ENCODE data around the gene SPRED3.
"Not testable (repeated sequence)": the region's sequence is repeated elsewhere in the genome, so short reads cannot be mapped to it uniquely, and the experiment has no call there.

The SPRED3 gene, protein sequence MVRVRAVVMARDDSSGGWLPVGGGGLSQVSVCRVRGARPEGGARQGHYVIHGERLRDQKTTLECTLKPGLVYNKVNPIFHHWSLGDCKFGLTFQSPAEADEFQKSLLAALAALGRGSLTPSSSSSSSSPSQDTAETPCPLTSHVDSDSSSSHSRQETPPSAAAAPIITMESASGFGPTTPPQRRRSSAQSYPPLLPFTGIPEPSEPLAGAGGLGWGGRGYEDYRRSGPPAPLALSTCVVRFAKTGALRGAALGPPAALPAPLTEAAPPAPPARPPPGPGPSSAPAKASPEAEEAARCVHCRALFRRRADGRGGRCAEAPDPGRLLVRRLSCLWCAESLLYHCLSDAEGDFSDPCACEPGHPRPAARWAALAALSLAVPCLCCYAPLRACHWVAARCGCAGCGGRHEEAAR

DNA sequence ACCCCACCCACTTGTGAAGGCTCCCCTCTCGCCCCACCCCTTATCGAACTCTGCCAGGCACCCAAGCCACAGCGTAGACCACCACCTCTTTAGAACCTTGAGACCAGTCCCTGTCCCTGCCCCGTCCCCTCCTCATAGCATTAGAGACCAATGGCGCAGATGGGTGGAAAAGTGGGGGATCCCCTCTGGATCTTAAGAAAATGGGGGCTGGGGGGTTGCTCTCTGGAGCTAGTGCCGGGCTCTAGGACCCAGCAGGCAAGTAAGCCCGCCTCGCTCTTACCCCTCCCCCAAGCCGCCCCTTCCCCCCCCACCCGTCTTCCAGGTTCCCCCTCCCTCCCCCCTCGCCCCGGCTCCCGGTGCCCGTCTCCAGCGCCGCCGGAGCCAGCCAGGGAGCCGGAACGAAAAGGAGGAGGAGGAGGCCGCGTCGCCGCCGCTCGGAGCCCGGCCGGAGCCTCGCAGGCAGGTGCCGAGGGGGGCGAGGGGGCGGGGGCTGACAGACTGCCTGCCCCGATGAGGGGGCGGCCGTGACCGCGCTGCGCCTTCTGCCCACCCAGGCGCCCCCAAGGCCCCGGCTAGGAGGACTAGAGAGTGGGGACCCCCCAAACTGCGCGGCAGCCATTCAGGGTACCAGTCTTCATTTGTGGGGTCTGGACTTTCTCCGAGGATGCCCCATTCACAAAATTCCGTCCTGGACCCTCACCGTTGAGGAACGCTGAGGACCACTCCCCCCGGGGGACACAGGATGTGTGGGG lies at the start of gene SPRED3:
Gene SPRED3, plus strand, starts transcription at position 349 of the 752 bp plus-strand sequence. CDS start 1,606 bp downstream, outside the sequence.
- no peak for DNase-seq

DNA sequence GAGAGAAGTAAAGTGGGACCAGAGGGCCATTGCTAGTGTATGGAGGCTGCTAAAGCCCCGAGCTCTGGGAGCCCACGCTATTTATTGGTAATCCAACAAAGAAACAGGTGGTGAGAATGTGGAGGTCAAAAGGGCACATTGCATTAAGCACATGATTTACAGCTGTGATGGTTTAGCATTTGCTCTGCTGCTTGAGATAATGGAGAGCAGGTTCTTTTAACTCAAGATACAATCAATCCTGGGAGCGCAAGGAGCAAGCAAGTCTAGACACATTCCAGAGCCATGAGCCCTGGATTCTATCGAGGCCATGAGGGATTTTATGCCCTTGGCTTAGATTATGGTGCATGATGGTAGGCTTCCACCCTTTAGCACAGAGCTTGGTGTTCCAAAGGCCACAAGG lies 49.5 kb upstream of the SPRED3 start:
- not testable (repeated sequence) for DNase-seq

DNA sequence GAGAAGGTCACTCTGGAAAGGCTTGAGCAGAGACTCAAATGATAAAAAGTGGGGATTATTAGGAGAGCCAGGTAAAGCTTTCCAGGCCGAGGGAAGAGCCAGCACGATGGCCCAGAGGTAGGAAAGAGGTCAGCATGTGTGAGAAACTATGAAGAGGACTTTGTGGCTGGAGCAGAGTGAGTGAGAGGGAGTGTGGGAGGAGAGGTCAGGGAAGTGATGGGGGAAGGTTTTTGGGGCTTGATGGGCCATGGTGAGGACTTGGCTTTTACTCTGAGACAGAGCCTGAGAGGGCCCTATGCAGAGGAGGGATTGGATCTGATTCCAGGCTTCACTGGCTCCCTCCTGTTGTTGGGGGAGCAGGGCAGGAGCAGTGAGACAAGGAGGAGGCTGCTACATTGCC lies 47.6 kb upstream of the SPRED3 start:
- no peak for DNase-seq

DNA sequence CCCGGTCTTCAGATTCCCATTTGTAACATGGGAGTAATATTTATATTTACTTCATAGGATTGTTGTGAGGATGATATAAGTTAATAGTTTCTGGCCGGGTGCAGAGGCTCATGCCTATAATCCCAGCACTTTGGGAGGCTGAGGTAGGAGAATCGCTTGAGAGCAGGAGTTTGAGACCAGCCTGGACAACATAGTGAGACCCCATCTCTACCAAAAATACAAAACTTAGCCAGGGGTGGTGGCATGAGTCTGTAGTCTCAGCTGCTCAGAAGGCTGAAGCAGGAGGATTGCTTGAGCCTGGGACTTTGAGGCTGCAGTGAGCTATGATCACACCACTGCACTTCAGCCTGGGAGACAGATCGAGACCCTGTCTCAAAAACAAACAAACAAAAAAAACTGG lies 41.7 kb upstream of the SPRED3 start:
- no peak for DNase-seq

DNA sequence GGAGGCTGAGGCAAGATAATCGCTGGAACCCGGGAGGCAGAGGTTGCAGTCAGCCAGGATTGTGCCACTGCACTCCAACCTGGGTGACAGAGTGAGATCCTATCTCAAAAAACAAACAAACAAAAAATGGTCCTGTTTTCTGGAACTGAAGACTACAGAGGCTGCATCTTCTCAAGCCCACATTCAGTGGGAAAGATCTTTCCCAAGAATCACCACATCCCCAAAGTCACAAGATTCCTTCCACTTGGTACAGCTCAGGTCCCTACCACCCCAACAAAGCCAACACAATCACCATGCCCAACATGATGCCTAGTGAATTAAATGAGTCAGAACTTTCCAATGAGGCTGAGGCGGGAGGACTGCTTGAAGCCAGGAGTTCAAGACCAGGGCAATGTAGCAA lies 37.6 kb upstream of the SPRED3 start:
- DNase-seq: no peak

DNA sequence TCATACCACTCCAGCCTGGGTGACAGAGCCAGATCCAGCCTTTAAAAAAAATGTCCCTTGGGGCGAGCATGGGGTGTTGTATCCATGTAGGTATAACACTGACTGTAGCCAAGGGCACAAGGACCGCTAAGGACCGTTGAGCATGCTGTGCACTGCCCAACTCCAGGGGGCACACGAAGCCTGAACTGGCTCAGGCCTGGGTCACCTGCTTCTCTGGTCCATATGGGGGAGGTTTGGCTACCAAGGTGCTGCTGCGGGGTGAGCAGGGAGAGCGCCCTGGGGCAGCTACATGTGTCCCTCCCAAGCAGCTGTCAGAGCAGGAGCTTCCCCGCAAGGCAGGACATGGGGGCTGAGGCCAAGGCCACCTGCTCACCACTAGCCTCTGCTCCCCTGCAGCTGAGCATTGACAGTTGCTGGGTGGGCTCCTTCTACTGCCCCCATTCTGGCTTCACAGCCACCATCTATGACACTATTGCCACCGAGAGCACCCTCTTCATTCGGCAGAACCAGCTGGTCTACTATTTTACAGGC lies 36.6 kb upstream of the SPRED3 start:
- DNase-seq: no peak

DNA sequence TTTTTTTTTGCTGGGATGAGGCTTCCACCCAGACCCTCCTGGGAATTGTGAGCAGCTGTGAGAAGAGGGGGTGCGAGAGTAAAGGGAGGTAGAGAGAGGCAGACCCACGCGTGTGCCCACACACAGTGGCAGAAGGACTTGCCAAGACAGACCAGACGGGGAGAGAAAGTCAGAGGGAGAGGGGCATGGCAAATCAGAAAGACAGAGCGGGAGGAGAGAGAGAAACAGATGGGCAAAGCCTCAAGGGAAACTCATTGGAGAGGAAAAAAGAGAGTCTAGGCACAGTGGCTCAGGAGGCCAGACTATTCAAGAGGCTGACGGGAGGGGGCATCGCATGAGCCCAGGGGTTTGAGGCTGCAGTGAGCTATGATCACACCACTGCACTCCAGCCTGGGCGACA lies 35.9 kb upstream of the SPRED3 start:
- DNase-seq: no peak

DNA sequence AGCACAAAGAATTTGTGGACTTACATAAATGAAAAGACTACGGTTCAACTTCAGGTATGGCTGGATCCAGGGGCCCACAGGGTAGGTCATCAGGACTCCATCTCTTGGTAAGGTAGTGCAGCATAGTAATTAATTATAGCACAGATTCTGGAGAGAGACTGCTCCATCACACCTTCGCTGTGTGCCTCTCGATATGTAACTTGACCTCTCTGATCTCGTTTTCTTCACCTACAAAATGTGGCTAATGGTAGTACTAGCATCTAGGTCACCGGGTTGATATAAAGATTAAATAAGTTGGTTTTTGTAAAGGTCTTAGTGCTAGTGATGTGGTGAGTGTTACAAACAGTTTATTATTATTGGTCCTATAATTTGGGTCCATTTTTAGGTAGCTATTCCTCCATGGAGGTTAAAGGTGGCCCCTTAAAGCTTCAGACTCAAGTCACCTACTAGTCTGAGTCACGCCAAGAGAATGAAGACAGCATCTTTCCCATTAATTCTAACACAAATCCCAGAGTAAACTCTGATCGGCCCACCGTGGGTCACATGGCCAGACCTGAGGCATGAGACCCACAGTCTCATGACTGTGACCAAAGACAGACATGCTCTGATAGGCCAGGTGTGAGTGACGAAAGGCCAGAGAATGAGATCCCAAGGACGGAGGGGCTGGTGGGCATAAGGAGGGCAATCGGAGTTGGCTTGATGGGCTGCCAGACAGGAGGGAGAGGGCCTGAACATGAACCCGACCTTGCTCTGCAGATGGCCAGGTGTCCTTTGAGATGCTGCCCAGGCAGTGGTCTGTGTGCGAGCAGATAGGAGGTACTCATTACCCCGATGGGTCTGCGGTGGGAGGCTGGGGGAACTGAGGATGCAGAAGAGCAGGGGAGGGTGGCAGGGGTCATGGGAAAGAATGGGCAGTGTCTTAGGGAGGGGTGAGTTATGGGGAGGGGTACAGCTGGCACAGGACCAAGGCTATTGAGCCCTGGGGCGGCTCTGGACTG lies 32.5 kb upstream of the SPRED3 start:
- DNase-seq: no peak

DNA sequence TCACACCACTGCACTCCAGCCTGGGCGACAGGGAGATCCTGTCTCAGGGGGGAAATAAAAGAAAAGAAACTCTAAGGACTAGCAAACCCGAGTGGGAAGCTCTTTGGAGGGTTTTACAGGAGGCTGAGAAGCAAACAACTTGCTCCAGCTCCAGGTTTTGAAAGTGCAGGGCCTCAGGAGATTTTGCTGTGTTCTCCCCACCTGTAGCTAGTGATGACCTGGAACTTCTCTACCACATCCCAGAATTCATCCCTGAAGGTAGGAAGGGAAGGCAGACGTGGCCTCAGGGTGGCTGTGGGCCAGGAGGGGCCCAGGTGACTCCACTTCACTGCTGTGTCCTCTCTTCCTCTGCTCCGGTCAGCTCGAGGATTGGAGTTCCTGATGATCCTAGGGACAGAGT lies 30.4 kb upstream of the SPRED3 start:
- DNase-seq: no peak

DNA sequence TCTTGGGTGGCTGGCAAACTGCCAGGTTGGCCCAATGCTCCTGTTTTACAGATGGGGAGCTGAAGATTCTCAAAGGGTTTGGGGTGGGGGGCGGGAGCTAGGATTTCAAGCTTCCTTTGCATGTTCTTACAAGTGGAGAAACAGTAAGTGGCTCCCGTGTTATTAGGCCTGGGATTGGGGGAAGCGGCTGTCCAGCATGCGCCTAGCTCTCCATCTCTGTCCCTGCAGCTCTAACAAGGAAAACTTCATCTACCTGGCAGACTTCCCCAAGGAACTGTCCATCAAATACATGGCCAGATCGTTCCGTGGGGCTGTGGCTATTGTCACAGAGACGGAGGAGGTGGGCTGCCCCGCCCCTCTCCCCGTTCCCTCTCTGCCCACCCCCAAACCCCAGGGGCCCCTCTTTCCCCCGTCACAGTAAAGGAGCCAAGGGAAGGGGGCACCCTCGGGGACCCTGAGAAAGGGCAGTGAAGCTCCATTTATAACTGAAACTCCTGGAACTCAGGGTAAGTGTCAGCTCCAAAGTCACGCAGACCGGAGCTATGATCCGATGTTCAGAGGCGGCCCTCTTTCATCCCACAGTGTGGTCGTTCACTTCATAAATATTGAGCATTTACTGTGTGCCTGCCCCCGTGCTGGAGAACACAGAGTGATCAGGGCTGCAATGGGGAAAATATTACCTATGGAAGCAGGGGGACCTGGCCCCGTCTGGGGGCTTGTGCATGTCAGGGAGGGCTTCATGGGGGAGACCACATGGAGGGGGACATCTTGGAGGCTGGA lies 29.1 kb upstream of the SPRED3 start:
- DNase-seq: no peak

DNA sequence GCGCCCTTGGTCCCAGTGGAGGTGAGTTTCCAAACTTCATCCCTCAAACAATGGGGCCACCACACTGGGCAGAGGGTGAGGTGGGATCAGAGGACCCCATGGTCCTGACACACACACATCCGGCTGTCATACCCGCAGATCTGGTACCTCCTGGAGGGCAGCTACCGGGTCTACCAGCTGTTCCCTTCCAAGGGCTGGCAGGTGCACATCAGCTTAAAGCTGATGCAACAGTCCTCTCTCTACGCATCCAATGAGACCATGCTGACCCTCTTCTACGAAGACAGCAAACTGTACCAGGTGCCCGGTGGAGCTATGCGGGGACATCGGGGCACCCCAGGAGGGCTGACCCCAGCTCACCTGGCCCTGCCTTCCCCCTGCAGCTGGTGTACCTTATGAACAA lies 28.1 kb upstream of the SPRED3 start:
- no peak for DNase-seq

DNA sequence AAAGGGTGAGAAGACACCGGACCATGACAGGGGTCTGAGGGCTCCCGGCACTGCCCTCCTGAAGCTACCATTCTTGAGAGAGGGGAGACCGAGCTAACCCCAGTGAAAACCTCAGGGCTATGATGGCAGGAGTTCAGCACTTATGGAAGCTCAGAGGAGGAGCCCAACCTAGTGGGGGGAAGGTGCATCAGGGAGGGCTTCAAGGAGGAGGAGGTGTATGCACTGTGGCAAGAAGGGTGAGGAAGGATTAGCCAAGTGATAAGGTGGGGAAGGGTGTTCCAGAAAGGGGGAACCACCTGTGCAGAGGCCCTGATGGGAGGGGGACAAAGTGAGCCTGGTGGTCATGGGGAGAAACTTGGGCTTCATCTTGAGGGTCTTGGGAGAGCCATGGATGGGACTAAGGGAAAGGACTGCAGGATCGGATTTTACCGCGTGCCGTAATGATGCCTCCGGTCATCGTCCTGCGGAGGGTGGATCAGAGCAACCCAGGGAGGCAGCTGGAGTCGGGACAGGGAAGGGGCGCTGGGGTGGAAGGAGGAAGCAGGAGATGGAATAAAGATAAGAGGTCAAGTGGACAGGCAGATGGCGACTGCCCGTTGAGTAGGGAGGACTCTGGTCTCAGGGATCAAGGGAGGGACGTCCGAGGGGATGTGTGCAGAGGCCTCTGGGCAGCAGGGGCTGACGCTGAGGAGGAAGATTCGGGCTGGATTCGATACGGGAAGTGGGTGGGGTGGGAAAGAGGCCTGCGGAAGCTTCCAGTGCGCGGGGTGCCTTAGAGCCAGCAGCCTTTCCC lies 27.5 kb upstream of the SPRED3 start:
- DNase-seq: no peak

DNA sequence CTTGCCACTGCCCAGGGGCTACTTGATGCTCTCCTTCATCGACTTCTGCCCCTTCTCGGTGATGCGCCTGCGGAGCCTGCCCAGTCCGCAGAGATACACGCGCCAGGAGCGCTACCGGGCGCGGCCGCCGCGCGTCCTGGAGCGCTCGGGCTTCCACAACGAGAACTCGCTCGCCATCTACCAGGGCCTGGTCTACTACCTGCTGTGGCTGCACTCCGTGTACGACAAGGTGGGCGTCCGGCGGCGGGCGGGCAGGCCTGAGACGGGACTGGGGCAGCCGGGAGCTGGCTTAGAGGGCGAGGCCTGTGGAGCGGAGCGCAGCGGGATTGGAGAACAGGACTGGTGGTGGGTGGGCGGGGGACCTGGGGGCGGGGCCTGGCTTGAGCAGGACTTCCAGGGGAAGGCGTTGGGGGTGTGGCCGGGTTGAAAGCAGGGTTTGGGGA lies 26.8 kb upstream of the SPRED3 start:
- DNase-seq: peak; percentile 48

DNA sequence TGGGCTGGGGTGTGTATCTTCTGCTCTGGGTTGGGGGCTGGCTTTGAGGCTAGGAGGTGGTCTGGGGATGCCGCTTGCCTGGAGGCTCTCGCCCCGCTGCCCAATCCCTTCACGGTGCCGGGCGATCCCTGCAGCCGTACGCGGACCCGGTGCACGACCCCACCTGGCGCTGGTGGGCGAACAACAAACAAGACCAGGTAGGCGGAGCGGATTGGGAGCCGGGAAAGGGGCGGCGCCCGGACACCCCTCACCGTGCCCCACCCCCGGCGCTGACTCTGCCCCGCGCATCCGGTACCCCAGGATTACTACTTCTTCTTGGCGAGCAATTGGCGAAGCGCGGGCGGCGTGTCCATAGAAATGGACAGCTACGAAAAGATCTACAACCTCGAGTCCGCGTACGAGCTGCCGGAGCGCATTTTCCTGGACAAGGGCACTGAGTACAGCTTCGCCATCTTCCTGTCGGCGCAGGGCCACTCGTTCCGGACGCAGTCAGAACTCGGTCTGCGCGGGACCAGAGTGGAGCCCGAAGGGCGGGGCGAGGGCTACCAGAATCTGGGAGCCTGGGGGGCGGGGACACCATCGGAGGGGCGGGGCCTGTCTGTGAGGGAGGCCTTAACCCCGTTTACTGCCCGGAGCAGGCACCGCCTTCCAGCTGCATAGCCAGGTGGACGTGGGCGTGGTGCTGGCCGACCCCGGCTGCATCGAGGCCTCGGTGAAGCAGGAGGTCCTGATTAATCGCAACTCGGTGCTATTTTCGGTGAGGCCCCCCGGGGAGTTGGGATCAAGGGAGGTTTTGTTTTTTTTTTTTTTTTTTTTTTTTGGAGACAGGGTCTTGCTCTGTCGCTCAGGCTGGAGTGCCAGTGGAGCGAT lies 26.2 kb upstream of the SPRED3 start:
- peak; percentile 64 for DNase-seq

DNA sequence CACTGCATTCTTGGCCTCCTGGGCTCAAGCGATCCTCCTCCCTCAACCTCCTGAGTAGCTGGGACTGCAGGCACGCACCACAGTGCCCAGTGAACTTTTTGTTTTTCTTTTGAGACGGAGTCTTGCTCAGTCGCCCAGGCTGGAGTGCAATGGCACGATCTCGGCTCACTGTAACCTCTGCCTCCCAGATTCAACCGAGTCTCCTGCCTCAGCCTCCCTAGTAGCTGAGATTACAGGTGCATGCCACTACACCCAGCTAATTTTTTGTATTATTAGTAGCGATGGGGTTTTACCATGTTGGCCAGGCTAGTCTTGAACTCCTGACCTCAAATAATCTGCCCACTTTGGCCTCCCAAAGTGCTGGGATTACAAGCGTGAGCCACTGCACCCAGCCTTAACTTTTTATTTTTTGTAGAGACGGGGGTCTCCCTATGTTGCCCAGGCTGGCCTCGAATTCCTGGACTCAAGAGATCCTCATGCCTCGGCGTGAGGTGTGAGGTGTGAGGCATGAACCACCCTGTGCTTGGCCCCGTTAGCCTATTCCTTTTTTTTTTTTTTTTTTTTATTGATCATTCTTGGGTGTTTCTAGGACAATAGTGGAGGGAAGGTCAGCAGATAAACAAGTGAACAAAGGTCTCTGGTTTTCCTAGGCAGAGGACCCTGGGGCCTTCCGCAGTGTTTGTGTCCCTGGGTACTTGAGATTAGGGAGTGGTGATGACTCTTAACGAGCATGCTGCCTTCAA lies 25.4 kb upstream of the SPRED3 start:
- not testable (repeated sequence) for DNase-seq

DNA sequence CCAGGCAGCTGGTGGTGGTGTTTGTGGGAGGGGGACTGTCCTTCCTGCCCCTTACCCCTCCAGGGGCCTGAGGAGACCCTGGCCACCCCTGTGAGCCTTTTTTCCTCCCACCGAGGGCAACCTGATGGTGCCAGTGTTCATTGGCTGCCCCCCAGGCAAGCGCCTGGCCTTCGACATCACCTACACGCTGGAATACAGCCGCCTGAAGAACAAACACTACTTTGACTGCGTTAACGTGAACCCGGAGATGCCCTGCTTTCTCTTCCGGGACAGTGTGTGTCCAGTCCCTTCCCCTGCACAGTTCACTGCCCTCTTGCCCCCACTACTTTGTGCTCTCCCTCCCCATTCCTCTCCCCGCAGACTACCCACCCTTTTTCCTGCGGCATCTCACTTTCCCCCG lies 21.5 kb upstream of the SPRED3 start:
- no peak for DNase-seq

DNA sequence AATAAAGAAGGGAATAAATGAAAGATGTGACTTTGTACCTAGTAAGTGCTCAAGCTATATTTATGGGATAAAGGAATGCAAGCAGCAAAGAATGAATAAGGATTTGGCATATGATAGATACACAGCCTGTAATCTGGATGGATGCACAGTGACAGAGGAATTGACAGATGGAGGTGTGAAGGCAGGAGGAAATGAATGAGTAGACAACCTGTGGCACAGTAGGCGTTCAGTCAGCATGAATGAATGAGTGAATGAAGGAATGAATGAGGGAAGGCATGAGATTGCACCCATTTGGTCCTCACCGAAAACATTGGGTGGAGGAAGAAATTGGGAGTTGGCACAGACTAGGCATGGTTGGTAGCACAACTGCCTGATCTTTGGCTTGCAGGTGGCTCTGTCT lies 18.9 kb upstream of the SPRED3 start:
- DNase-seq: no peak

DNA sequence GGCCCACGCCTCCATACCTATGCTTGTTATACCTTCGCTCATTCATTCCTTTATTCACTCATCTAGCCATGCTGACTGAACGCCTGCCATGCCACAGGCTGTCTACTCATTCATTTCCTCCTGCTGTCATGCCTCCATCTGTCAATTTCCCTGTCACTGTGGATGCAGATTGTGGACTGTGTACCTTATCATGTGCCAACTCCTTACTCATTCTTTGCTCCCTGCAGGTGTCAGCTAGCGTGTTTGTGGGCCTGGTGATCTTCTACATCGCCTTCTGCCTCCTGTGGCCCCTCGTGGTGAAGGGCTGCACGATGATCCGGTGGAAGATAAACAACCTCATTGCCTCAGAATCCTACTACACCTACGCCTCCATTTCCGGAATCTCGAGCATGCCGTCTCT lies 18.2 kb upstream of the SPRED3 start:
- DNase-seq: no peak

DNA sequence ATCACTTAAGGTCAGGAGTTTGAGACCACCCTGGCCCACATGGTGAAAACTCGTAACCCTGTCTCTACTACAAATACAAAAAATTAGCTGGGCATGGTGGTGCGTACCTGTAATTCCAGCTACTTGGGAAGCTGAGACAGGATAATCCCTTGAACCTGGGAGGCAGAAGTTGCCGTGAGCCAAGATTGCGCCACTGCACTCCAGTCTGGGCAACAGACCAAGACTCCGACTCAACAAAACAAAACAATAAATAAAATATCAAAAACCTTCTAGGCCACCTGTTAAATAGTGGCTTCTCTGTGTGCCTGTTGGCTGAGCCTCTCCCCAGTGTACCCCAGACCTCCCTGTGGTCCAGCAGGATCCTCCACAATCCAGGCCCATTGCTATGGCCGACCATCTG lies 17.4 kb upstream of the SPRED3 start:
- no peak for DNase-seq

Data from activated CD4-positive, alpha-beta T cell treated with anti-CD3 and anti-CD28 coated beads, Interleukin-2, amount 50 U/mL, for 1 hour (primary cell).